ENCODE results near the gene FBLN5. TPM values are rescaled to one million over a fixed set of nuclear protein-coding genes. Genes with fewer than 3 reads are reported as not detected.

FBLN5 gene
- total and polyA plus RNA-seq, 2 experiments from 2014 or later: 0.74 to 1.9 TPM

DNA sequence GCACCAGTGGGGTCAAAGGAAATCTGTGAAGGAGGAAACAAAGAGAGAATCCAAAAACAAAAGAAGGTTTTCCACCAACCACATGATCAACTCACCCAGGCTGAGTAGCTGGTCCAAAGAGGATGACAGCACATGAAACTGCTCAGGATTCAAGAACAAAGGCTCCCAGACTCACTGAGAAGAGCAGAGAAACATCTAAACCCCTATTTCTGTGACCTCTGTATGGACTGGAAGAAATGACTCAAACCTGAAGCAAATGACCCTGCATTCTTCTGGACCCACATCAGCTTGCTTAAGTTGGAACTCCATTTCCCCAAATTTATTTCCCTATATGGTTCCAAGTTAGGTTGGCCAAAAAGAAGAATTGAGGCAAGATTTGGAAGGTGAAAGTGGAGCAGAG, 106.4 kb downstream of the FBLN5 start:
- no peak for DNase-seq (ENCODE audit: low read depth in 1 of 2, low spot score in 1 of 2)
- peaks cover 4% of the 10 kb centered on the region for H3K4me1 ChIP-seq (ENCODE audit: low read depth)
- peaks cover 17% of the 10 kb centered on the region for H3K27me3 ChIP-seq
- H3K36me3 ChIP-seq: no peaks in the 10 kb centered on the region
- H3K4me3 ChIP-seq: no peak overlapping the region
- no peak overlapping the region for H3K27ac ChIP-seq
- TF ChIP-seq, protein P1, sequence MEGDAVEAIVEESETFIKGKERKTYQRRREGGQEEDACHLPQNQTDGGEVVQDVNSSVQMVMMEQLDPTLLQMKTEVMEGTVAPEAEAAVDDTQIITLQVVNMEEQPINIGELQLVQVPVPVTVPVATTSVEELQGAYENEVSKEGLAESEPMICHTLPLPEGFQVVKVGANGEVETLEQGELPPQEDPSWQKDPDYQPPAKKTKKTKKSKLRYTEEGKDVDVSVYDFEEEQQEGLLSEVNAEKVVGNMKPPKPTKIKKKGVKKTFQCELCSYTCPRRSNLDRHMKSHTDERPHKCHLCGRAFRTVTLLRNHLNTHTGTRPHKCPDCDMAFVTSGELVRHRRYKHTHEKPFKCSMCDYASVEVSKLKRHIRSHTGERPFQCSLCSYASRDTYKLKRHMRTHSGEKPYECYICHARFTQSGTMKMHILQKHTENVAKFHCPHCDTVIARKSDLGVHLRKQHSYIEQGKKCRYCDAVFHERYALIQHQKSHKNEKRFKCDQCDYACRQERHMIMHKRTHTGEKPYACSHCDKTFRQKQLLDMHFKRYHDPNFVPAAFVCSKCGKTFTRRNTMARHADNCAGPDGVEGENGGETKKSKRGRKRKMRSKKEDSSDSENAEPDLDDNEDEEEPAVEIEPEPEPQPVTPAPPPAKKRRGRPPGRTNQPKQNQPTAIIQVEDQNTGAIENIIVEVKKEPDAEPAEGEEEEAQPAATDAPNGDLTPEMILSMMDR (IDR thresholded peaks at IDR 0.05; ENCODE audit: low read depth, low read length): no peak
- no peaks in the 10 kb centered on the region for H3K9me3 ChIP-seq (ENCODE audit: low read depth)

- no peak for DNase-seq (ENCODE audit: low read depth in 1 of 2, low spot score in 1 of 2)
- Histone ChIP-seq H3K27me3 (peaks cover 30% of the 10 kb centered on the region), H3K4me1 (ENCODE audit: low read depth) (peaks cover 4% of the 10 kb centered on the region), H3K4me3 (no peak overlapping the region), H3K27ac (no peak overlapping the region), H3K9me3 (ENCODE audit: low read depth) (no peaks in the 10 kb centered on the region), H3K36me3 (no peaks in the 10 kb centered on the region)
- TF ChIP-seq, protein P1 (IDR thresholded peaks at IDR 0.05; ENCODE audit: low read depth, low read length): no peak
Measured at GRCh38 chr14:91839749-91840148, 107.7 kb downstream of the FBLN5 start.

DNA sequence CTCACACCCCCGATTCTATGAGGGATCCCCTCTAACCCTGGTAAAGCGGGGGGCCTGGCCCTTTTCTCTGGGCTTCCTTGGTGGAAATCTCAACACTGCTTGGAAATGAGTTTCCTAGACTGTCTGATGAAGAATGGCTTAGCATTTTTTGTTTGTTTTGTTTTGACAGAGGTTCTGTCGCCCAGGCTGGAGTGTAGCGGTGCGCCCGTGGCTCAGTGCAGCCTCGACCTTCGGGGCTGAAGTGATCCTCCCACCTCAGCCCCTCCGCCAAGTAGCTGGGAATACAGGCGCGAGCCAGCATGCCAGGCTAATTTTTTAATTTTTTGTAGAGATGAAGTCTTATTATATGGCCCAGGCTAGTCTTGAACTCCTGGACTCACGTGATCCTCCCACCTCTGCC, 110.4 kb downstream of the FBLN5 start:
- Histone ChIP-seq H3K9me3 (ENCODE audit: low read depth) (no peaks in the 10 kb centered on the region), H3K27me3 (peaks cover 38% of the 10 kb centered on the region), H3K4me3 (peak overlapping the region; percentile 63), H3K36me3 (no peaks in the 10 kb centered on the region), H3K4me1 (ENCODE audit: low read depth) (peaks cover 4% of the 10 kb centered on the region), H3K27ac (no peak overlapping the region)
- no peak for DNase-seq (ENCODE audit: low read depth in 1 of 2, low spot score in 1 of 2)
- TF ChIP-seq, protein P1 (IDR thresholded peaks at IDR 0.05; ENCODE audit: low read depth, low read length): no peak

DNA sequence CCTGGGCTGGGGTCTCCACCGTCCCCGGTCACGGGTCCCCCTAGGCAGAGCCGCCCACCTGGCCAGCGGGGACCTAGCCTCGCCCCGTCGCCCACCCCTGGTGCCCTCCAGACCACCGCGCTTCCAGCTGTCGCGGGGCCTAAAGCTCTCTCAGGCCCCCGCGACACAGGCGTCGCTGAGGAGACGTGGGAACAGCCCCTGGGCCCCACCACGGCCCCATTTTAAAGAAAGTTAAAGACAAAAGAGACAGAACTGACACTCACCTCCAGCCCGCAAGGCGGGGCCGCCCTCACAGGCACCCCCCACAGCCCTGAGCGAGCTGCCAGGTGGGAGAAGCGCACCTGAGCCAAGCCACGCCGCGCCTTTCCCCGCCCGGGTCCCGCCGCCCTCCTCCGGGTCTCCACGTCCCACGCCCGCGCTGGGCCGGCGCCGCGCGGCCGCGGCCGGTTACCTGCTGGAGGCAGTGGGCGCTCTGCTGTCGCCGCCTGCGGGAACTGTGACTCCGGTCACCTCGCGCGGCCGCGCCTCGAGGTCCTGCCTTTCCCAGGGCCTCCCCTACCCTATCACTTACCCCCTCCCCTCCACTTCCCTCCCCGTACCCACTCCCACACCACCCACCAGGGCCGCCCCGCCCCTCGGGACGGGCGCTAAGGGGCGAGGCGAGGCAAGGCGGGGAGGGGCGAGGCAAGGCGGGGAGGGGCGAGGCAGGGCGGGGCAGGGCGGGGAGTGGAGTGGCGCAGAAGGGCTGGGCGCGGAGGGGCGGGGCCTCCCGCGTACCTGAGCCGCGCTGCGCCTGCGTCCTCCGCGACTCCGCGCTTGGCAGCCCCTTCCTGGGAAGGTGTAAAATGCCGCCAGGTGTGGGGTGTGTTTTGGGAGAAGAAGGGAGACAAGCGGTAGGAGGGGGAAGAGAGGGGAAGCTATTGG, 111.3 kb downstream of the FBLN5 start:
- H3K4me1 ChIP-seq (ENCODE audit: low read depth): peaks cover 4% of the 10 kb centered on the region
- DNase-seq (ENCODE audit: low read depth in 1 of 2, low spot score in 1 of 2): peak; percentile 36 to 86
- peak overlapping the region; percentile 63 for H3K4me3 ChIP-seq

GRCh38 chr14:91835197-91835919, 112.1 kb downstream of the FBLN5 start:
- Histone ChIP-seq H3K27me3 (peaks cover 38% of the 10 kb centered on the region), H3K4me3 (peak overlapping the region; percentile 63)

More for the DNA sequence above, 111.3 kb downstream of the FBLN5 start:
- Histone ChIP-seq H3K36me3 (no peaks in the 10 kb centered on the region), H3K27ac (no peak overlapping the region), H3K9me3 (ENCODE audit: low read depth) (no peaks in the 10 kb centered on the region), H3K27me3 (peaks cover 38% of the 10 kb centered on the region)
- TF ChIP-seq, protein P1 (IDR thresholded peaks at IDR 0.05; ENCODE audit: low read depth, low read length): no peak

More at GRCh38 chr14:91835197-91835919, 112.1 kb downstream of the FBLN5 start:
- DNase-seq (ENCODE audit: low read depth in 1 of 2, low spot score in 1 of 2): peak in 1 of 2 donors; percentile 2
- Histone ChIP-seq H3K9me3 (ENCODE audit: low read depth) (no peaks in the 10 kb centered on the region), H3K4me1 (ENCODE audit: low read depth) (peaks cover 4% of the 10 kb centered on the region), H3K36me3 (no peaks in the 10 kb centered on the region), H3K27ac (no peak overlapping the region)
- TF ChIP-seq, protein P1 (IDR thresholded peaks at IDR 0.05; ENCODE audit: low read depth, low read length): no peak

Data from cardiac muscle cell (in vitro differentiated cells and primary cell).